ENCODE data around the gene CXCL8. TPM values are rescaled to one million over a fixed set of nuclear protein-coding genes. Genes with fewer than 3 reads are reported as not detected.

The CXCL8 gene
- total and polyA plus RNA-seq, 8 donors = 0.37 to 43.2 (median 2.9) TPM

DNA sequence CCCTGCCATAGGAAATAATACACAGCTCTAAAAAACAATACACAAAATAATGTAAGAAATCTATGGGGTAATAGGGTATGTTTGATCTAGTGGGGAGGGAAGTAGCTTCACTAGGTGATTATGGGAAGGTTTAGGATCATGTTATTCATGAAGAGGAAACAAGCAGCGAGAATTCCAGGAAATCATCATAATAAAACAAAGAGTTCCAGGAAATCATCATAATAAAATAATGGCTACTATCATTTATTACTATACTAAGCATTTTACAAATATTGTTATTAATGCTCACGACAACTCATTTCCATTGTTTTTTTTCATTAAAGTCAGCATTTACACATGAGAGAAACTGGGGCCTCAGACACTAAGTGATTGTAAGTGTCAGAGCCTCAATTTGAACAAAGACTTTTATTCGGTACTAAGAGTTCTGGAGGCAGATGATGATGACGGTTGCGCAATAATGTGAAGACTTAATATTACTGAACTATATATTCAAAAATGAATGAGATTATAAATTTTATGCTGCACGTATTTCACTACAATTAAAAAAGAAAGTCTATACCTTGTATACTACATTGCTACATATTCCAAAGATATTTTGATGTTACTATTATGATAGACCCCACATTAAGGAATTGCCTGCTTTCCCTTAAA, 12.2 kb upstream of the CXCL8 start:
- 87 to 88% methylated on average over 6 of the region's 6 CpGs for WGBS, 2 donors
- no peak overlapping the region for H3K27ac ChIP-seq
- H3K27me3 ChIP-seq = no peaks in the 10 kb centered on the region
- peaks cover 0 to 7% (median 0%) of the 10 kb centered on the region in 3 donors for H3K4me1 ChIP-seq
- ATAC-seq (no peak), FAIRE-seq (no peak), DNase-seq (no peak)
- TF ChIP-seq, protein P1, sequence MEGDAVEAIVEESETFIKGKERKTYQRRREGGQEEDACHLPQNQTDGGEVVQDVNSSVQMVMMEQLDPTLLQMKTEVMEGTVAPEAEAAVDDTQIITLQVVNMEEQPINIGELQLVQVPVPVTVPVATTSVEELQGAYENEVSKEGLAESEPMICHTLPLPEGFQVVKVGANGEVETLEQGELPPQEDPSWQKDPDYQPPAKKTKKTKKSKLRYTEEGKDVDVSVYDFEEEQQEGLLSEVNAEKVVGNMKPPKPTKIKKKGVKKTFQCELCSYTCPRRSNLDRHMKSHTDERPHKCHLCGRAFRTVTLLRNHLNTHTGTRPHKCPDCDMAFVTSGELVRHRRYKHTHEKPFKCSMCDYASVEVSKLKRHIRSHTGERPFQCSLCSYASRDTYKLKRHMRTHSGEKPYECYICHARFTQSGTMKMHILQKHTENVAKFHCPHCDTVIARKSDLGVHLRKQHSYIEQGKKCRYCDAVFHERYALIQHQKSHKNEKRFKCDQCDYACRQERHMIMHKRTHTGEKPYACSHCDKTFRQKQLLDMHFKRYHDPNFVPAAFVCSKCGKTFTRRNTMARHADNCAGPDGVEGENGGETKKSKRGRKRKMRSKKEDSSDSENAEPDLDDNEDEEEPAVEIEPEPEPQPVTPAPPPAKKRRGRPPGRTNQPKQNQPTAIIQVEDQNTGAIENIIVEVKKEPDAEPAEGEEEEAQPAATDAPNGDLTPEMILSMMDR (IDR thresholded peaks at IDR 0.05) = no peak
- intact Hi-C loops (cut with DNase I) = no loop called here
- no peak overlapping the region for H3K4me3 ChIP-seq
- H3K36me3 ChIP-seq = no peaks in the 10 kb centered on the region
- H3K9me3 ChIP-seq = no peaks in the 10 kb centered on the region

DNA sequence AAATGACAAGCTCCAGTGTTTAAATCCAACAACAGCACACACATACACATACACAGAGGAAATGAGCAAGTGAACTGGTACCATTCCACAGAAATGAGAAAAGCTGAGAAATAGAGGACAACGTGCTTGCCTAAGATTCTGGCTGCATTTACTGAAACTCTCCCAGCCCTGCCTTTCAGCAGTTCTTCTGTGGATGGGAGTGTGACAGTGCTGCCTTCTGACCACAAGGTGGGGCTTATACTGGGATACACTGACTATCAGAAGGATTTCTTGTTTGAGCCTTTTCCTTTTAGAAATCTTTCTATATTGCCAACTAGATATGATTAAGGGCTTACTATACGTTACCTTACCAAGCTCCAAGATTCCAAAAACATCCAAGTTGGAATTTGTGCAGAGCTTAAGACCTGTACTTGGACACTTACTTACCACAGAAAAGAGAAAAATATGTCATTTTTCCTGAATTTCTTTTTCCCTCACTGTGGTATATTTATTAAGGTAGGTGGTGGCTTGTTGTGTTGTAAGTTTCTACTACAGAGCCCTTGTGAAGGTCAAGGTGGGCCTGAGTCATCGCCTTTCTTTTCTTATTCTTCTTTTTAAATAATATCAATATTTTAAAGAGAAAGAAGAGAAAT, 10.7 kb upstream of the CXCL8 start:
- H3K9me3 ChIP-seq = no peaks in the 10 kb centered on the region
- DNase-seq (peak in 4 of 6 donors; percentile 33 to 68 (median 51)), FAIRE-seq (no peak), ATAC-seq (peak; percentile 80 to 96 (median 88))
- H3K36me3 ChIP-seq = no peaks in the 10 kb centered on the region
- no peaks in the 10 kb centered on the region for H3K27me3 ChIP-seq
- intact Hi-C loops (cut with DNase I) = no loop called here
- no peak overlapping the region for H3K4me3 ChIP-seq
- H3K4me1 ChIP-seq = peaks cover 0 to 7% (median 0%) of the 10 kb centered on the region in 3 donors
- TF ChIP-seq, protein P1 (IDR thresholded peaks at IDR 0.05) = peak; percentile 59 to 77 (median 70)
- whole genome bisulfite sequencing, 2 donors = 22 to 23% methylated on average over 3 of the region's 3 CpGs
- no peak overlapping the region for H3K27ac ChIP-seq

DNA sequence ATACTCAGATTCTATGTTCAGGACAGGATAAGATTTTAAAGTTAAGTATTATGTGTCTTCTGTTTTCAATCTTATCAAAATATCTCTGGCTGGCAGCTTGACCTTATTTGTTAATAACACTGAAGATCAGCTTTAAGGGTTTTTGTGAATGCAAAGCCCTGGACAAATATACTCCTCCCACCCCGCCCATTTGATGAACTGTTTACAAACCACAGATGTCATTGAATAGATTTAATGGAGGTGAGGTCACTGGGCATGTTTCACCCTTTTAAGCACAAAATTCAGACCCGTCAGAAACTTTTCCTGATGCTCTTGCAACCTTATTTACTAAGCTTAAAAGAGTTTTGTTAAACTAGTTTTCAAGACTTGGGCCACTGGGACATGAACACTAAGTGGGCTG, 10.1 kb upstream of the CXCL8 start:
- H3K4me3 ChIP-seq = no peak overlapping the region
- H3K27me3 ChIP-seq = no peaks in the 10 kb centered on the region
- FAIRE-seq = no peak
- H3K36me3 ChIP-seq = no peaks in the 10 kb centered on the region
- 57 to 61% methylated on average over 2 of the region's 2 CpGs for WGBS, 2 donors
- no peaks in the 10 kb centered on the region for H3K9me3 ChIP-seq
- no peak for ATAC-seq
- peaks cover 0 to 7% (median 0%) of the 10 kb centered on the region in 3 donors for H3K4me1 ChIP-seq
- DNase-seq = no peak
- no peak overlapping the region for H3K27ac ChIP-seq
- TF ChIP-seq, protein P1 (IDR thresholded peaks at IDR 0.05) = no peak
- intact Hi-C loops (cut with DNase I) = no loop called here

DNA sequence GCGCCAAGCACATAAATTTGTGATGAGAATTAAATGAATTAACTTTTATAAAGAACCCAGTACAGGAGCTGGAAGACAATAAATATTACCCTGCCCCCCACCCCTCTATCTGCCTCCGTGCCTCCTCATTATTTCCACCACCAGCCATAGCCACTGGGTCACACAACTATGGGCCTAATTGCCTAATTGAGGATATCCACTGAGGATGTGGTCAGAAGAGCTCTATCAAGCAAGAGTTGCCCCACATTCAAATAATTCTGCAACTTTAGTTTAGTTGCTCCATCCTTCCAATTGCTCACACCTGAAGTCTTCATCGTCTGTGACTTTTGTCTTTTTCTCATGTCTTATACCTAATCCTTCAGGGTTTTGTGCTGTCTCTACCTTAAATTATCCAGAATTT, 9.5 kb upstream of the CXCL8 start:
- H3K4me3 ChIP-seq = no peak overlapping the region
- no peaks in the 10 kb centered on the region for H3K36me3 ChIP-seq
- H3K9me3 ChIP-seq = no peaks in the 10 kb centered on the region
- no peaks in the 10 kb centered on the region for H3K27me3 ChIP-seq
- intact Hi-C loops (cut with DNase I) = no loop called here
- H3K4me1 ChIP-seq = peaks cover 0 to 4% (median 0%) of the 10 kb centered on the region in 3 donors
- FAIRE-seq (no peak), ATAC-seq (no peak), DNase-seq (no peak)
- WGBS, 2 donors = 75 to 88% methylated on average over 3 of the region's 3 CpGs
- H3K27ac ChIP-seq = no peak overlapping the region
- TF ChIP-seq, protein P1 (IDR thresholded peaks at IDR 0.05) = no peak

All from pancreas (tissue), 10 donors.